HG03066 (cell line): ENCODE data around the gene NLGN3.

ENCODE experiments used
- ATAC-seq: cut with Tn5 transposase; IDR thresholded peaks from one replicate; pipeline ENCODE4 v1.9.1; 2021; ENCODE audit warnings: low read depth; ENCODE audit not compliant: unreplicated experiment

Gene NLGN3

DNA sequence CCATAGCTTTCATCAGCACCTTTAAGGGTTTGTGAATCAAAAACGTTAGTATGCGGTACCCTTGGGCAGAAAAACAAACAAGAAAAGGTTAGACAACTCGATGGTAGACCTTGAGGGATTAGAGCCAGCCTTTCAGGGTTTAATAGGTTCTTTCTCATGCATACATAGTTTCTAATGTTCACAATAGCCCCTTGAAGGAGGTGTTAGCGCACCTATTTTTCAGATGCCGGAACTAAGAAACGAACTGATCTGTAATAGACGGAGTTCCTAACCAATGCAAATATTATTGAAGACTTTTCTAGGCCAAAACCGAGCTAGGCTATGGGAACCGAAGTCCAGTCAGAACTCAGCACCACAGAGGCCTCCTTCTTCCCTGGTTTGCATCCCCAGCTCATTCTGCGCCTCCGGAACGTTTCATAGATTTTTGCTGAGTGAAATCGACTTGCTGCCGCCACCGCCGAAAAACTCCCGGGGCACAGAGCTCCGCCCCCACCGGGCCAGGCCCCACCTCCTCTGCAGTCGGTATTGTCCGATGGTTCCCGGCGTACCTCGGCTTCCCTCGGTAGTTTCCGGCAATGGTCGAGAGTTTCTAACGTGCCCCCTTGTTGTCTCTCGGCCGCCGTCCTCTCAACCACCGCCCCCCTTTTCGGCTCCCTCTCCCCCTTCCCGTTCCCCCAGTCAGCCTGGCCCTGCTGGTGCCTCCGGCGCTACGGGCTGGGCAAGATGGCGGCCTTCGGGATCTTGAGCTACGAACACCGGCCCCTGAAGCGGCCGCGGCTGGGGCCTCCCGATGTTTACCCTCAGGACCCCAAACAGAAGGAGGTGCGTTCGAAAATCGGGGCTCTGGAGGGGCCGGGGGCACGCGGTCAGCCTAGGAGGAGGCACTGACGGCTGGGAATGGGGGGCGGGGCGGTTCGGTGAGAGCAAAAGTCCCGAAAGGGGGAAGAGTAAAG lies 26.3 kb upstream of the NLGN3 start, which contains the start of gene MED12:
MED12 (plus strand) TSS at position 565 of the 953 bp plus-strand sequence; CDS start at position 724, 159 bp downstream.
- peak; percentile 92 for ATAC-seq

- ATAC-seq = no peak
These were observed 25.6 kb upstream of the NLGN3 start for GRCh38 chrX:71118985-71119535.

GRCh38 chrX:71128166-71128833 lies 16.3 kb upstream of the NLGN3 start:
- ATAC-seq = no peak

GRCh38 chrX:71128915-71129765 lies 15.5 kb upstream of the NLGN3 start:
- ATAC-seq = no peak

DNA sequence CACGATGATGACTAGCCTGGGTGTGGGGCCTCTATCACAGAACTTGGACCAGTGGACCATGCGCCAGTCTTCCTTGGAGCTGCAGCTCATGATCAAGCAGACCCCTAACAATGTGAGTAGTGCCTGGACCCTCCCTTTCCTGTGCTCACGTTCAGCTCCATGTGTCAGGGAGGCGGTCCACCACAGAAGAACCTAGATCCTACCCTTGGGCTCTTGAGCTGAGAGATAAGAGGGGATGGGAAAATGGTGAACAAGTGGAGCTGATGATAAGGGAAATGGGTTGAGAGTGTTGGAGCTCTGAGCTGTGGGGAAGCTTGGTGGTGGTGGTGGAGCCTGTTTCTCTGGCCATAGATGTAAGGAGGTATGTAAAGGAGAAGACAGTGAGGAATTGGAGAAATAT lies 13.1 kb upstream of the NLGN3 start:
- no peak for ATAC-seq

GRCh38 chrX:71140440-71140839 lies 4.2 kb upstream of the NLGN3 start:
- ATAC-seq = no peak

DNA sequence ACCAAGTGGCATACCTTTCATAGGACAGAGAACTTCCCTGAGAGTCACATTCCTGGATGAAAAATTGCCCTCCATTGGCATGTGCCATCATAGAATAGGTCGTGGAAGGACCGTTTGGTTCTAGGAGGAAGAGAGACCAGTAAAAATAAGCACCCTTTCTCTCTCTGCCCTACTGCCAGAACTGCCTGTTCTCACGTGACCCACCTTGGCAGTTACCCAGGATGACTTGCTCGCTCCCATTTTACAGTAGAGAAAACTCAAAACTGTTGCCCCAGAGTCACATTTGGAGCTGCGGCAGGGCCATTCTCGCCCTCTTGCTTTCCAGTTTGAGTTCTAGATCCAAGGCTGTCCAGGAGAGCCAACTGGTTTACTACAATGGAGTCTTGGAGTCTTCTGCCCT lies 1.1 kb upstream of the NLGN3 start:
- no peak for ATAC-seq

DNA sequence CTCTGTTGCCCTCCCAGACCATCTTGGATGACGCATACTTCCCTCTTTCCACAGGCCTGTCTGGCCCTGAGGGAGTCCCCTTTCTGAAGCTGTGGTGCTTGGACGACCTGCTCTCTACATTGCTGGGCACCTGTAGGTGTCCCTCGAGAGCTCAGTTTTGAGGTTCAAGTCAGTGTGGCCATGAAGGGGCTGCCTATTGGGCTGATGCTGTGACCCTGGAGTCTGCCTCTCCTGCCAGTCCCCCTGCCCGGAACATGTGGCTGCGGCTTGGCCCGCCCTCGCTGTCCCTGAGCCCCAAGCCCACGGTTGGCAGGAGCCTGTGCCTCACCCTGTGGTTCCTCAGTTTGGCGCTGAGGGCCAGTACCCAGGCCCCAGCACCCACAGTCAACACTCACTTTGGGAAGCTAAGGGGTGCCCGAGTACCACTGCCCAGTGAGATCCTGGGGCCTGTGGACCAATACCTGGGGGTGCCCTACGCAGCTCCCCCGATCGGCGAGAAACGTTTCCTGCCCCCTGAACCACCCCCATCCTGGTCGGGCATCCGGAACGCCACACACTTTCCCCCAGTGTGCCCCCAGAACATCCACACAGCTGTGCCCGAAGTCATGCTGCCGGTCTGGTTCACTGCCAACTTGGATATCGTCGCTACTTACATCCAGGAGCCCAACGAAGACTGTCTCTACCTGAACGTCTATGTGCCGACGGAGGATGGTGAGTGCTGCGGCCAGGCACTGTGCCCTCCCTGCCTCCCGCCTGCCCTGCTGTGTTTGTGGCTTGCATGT lies 3.0 kb downstream of the NLGN3 start:
- ATAC-seq = no peak

GRCh38 chrX:71148278-71148663 lies 3.6 kb downstream of the NLGN3 start:
- ATAC-seq = no peak

DNA sequence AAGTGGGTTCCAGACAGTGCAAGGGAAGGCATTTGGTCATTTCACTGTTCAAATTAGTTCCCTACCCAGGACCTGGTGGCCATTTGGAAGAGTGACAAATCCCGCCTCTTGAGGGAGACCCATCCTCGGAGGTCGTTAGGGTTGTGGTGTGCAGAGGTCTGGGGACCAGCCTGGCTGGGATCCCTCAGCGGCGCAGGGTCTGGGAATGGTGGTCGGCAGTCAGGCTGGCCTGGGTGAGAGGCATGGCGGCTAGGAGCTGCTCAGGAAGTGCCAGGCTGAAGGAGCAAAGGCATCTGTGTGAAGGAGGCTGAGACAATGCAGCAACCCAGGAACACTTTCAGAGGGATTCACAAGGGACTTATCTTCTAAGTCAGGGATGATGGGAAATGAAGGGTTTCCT lies 6.7 kb downstream of the NLGN3 start:
- no peak for ATAC-seq

GRCh38 chrX:71154196-71154595 lies 9.6 kb downstream of the NLGN3 start:
- ATAC-seq = no peak

GRCh38 chrX:71154641-71155040 lies 10.0 kb downstream of the NLGN3 start:
- no peak for ATAC-seq

DNA sequence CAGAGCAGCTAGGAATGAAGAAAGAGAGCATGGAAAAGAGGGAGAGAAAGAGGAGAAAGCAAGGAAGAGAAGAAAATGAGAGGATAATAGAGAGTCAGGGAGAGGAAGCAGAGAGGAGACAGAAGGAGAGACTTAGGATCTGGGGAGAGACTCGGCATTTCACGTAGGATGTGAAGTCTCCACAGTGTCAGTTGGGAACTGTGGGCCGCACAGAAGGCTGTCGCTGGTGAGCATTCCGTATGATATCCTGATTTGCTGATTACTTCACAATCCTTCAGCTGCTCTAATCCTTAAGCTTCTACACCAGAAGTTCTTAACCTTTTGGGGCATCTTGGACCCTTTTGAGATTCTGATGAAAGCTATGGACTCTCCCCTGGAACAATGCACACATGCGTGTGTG lies 14.0 kb downstream of the NLGN3 start:
- no peak for ATAC-seq

DNA sequence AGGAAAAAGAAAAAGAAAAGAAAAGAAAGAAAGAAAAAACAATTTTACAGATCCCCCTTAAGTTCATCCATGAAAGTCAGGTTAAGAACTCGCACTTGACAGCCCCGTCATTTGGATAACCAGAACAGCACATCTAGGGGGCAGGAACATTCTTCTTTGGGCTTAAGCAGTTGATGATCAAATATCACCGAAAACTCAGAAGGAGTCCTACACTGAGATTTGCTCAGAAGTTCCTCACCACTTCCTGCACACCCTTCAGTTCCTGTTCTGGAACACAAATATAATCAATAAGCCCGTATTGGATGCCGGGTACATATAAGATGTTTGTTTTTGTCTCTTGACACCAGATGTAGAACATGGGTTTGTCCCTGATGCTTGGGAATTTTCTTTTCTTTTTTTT lies 14.7 kb downstream of the NLGN3 start:
- no peak for ATAC-seq

DNA sequence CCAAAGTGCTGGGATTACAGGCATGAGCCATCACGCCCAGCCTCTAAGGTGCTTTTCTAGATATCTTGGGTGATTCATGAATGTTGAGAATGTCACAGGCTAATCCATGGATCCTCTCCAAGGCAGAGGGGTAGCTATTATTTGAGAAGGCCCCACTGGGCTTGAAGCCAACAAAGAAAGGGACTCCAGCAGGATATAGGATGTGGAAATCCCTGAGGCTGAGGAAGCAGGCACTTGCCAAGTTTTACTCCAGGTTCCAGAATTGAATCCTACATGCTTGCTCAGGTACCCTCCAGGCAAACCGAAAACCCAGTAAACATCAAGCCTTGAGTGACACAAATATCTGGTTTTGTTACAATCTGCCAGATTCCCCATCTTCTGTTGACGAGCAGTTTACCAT lies 15.8 kb downstream of the NLGN3 start:
- no peak for ATAC-seq

- ATAC-seq = no peak
These were observed 18.3 kb downstream of the NLGN3 start for GRCh38 chrX:71162981-71163380.

- no peak for ATAC-seq
These were observed 19.4 kb downstream of the NLGN3 start for GRCh38 chrX:71164071-71164470.

DNA sequence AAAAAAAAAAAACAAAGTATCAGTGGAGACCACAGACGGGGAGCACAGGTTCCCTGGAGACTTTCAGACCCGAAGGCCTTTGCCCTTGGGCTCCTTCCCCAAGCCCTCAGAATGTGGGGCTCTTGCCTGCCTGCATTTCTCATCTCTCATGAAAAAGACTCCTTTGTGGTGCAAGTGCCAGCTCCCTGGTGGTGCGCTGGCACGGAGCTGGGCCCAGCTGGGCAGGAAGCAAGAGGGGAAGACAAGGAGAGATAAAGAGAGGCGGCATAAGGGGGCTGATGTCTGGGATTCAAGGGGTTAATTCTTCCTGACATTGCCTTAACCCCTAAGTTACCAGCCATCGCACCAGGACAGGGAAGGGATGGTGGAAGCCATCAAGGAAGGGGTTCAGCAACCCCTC lies 21.8 kb downstream of the NLGN3 start:
- ATAC-seq = no peak

GRCh38 chrX:71167031-71167781 lies 22.6 kb downstream of the NLGN3 start:
- no peak for ATAC-seq
